ENCODE data around the gene TMEM95.

- no peak for TF ChIP-seq CTCF (conservative IDR thresholded peaks at IDR 0.05; ENCODE audit: low read depth, low read length)
- no peak for TF ChIP-seq EZH2phosphoT487 (IDR thresholded peaks at IDR 0.05; ENCODE audit: borderline replicate concordance, low read length)
- TF ChIP-seq EZH2 (IDR thresholded peaks at IDR 0.05; ENCODE audit: low read length, unreplicated experiment) = no peak
These were observed 26.1 kb downstream of the TMEM95 start, which contains the start of gene TNK1 for GRCh38 chr17:7380855-7381683.
